ENCODE measurements around the gene GDF2.

The GDF2 gene

GRCh38 chr10:47369251-47369894 is 47.1 kb downstream of the GDF2 start:
- TF ChIP-seq, protein P1, sequence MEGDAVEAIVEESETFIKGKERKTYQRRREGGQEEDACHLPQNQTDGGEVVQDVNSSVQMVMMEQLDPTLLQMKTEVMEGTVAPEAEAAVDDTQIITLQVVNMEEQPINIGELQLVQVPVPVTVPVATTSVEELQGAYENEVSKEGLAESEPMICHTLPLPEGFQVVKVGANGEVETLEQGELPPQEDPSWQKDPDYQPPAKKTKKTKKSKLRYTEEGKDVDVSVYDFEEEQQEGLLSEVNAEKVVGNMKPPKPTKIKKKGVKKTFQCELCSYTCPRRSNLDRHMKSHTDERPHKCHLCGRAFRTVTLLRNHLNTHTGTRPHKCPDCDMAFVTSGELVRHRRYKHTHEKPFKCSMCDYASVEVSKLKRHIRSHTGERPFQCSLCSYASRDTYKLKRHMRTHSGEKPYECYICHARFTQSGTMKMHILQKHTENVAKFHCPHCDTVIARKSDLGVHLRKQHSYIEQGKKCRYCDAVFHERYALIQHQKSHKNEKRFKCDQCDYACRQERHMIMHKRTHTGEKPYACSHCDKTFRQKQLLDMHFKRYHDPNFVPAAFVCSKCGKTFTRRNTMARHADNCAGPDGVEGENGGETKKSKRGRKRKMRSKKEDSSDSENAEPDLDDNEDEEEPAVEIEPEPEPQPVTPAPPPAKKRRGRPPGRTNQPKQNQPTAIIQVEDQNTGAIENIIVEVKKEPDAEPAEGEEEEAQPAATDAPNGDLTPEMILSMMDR (IDR thresholded peaks at IDR 0.05; ENCODE audit: low read depth, low read length, missing control alignments) = no peak
- H3K4me3 ChIP-seq (replicated peaks; ENCODE audit: low read depth, low read length) = no peak overlapping the region
- DNase-seq (ENCODE audit: extremely low read depth, low read depth) = no peak

- H3K4me3 ChIP-seq (replicated peaks; ENCODE audit: low read depth, low read length) = no peak overlapping the region
- DNase-seq (ENCODE audit: extremely low read depth, low read depth) = no peak
- TF ChIP-seq, protein P1 (IDR thresholded peaks at IDR 0.05; ENCODE audit: low read depth, low read length, missing control alignments) = no peak
These were observed 47.9 kb downstream of the GDF2 start for GRCh38 chr10:47370015-47370767.

DNA sequence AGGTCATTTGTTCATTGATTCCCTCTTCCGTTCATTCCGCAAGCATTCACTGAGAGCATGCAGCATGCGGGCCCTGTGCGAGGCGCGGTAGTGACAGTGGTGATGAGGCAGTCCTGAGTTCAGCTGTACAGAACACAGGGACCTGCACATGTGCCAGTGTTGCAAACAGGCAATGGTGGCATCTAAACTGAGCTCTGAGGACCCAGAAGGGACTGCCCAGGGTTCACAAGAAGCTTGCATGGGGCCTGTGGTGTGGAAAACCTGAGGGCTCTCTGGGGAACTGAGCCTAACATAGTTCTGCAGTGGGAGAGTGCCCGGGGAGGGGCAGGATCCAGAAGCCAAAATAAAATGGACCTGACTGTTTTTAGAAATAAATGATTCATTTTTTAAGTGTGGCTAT is 48.6 kb downstream of the GDF2 start:
- TF ChIP-seq, protein P1 (IDR thresholded peaks at IDR 0.05; ENCODE audit: low read depth, low read length, missing control alignments) = no peak
- no peak for DNase-seq (ENCODE audit: extremely low read depth, low read depth)
- no peak overlapping the region for H3K4me3 ChIP-seq (replicated peaks; ENCODE audit: low read depth, low read length)

DNA sequence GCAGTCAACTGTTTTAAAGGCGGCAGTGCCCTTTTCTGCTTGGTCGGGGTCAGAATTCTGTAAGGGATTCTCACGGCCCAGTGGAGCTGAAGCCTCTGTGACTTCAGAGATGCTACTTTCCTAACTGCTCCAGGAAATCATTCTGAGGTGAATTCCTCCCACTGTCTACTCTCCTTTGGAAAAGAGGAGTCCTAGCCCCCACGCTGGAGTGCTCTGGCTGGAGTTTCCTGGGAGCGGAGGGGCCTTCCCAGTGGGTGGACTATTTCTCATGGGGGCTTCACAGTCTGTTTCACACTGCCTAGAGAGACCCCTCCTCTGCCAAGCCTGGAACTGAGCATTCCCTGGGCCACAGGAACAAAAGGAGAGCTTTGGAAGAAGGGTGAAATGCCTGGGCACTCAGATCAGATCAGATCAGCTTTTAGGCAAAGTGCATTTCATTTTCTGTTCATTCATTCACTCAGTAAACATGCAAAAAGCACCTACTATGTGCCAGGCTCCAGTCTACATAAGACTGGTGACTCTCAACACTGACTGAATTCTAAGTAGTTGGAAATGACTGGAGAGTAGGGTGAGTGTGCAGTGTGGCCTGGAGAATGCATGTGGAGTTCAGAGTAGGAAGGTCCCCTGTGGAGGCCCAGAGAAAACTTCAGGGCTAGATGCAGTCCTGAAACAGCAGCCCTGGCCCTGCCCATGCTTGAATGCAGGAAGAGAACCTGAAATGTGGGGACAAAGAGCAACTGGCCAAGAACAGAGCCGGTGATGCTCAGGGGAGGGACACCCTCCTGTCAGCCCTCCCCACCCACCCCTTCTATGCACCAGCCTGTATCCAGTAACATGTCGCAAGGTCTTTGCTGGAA is 49.6 kb downstream of the GDF2 start:
- no peak for DNase-seq (ENCODE audit: extremely low read depth, low read depth)
- TF ChIP-seq, protein P1 (IDR thresholded peaks at IDR 0.05; ENCODE audit: low read depth, low read length, missing control alignments) = no peak
- H3K4me3 ChIP-seq (replicated peaks; ENCODE audit: low read depth, low read length) = no peak overlapping the region

DNA sequence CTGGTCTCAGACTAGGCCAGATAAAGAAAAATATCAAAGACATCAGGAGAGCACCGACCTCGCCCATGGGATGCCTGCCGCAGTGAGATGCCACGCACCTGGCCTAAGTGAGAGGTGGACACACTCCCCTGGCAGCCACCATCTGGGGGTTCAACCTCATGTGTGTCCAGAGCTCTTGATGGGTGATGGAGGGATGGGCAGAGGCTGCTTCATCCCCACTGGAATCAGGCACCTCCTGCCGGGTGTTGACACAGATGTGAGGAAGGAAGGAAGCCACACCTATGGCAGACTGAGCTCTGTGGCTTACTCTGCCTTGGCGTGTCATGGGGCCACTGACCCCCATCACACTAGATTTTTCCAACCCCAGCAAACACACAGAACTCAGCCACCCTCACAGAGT is 50.5 kb downstream of the GDF2 start:
- TF ChIP-seq, protein P1 (IDR thresholded peaks at IDR 0.05; ENCODE audit: low read depth, low read length, missing control alignments) = no peak
- DNase-seq (ENCODE audit: extremely low read depth, low read depth) = no peak
- no peak overlapping the region for H3K4me3 ChIP-seq (replicated peaks; ENCODE audit: low read depth, low read length)

- no peak overlapping the region for H3K4me3 ChIP-seq (replicated peaks; ENCODE audit: low read depth, low read length)
- no peak for DNase-seq (ENCODE audit: extremely low read depth, low read depth)
- TF ChIP-seq, protein P1 (IDR thresholded peaks at IDR 0.05; ENCODE audit: low read depth, low read length, missing control alignments) = no peak
These were observed 52.6 kb downstream of the GDF2 start for GRCh38 chr10:47374611-47375536.

All from HFF-Myc (cell line).